PC-9 (cell line): ENCODE measurements around the gene OGFOD2.

Experiments
- CTCF ChIP-seq: fragments of 200-600 bp; sonication (generic); conservative IDR thresholded peaks from 2 replicates; pipeline ENCODE4 v1.6.1; 2017; ENCODE audit warnings: mixed run types, antibody characterized with exemption, mild to moderate bottlenecking, moderate library complexity
- EZH2 ChIP-seq: fragments of 200-600 bp; sonication (generic); IDR thresholded peaks from 2 replicates; pipeline ENCODE4 v1.8.0; 2017; ENCODE audit warnings: antibody characterized with exemption, low read depth

DNA sequence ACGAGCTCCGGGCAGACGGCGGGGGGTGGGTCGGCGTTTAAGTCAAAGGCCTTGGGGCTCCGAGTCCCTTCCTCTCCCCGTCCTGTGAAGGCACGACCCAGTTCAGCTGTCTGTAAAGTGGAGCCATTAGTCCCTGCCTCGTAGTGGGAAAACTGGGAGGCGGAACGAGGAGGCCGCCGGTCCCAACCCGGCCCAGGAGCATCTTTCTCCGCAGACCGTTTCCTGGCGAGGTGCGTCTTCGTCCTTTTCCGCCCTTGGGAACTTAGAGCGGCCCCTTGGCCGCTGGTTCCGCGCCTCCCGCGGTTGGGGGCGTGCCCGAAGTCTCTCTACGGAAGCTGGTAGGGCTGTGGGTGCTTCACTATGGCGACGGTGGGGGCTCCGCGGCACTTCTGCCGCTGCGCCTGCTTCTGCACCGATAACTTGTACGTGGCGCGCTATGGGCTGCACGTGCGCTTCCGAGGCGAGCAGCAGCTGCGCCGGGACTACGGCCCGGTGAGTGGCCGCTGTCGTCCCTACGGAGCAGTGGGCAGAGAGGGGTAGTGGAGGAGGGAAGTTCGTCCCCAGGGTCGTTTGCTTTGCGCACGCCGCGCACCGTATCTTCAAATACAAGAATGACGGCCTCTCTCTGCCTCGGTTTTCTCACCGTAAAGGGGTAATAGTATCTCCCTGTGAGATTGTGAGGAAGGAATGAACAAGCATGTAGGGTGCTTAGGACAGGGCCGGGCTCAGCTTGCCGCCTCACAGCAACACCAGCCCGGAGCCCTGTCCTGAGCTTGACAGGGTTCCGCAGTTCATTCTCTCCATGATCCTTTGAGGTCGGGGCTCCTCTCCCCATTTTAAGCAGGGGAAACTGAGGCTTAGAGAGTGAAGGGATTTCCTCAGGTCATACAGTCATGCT is at the start of gene OGFOD2:
- TF ChIP-seq CTCF (no peak), EZH2 (no peak)
